Mesothelial cell of epicardium (in vitro differentiated cells): ENCODE measurements around the gene CPED1. TPM values are rescaled to one million over a fixed set of nuclear protein-coding genes. Genes with fewer than 3 reads are reported as not detected.
"Not testable (repeated sequence)": the region's sequence is repeated elsewhere in the genome, so short reads cannot be mapped to it uniquely, and the experiment has no call there.

Experiments
- DNase-seq, 2 experiments: peaks; one replicate each; pipeline ENCODE4 v3.0.0; 2021; ENCODE audit warnings: low spot score in 2 of 2; ENCODE audit not compliant: unreplicated experiment in 2 of 2
- H3K27ac Mint-ChIP-seq: 2 replicates; pipeline ENCODE4 v1.8.0; 2021; ENCODE audit warnings: mixed read lengths
- H3K27me3 Mint-ChIP-seq: 2 replicates; pipeline ENCODE4 v1.8.0; 2021; ENCODE audit warnings: low read depth, mixed read lengths
- H3K36me3 Mint-ChIP-seq: 2 replicates; pipeline ENCODE4 v1.8.0; 2021; ENCODE audit warnings: mixed read lengths
- H3K4me1 Mint-ChIP-seq: 2 replicates; pipeline ENCODE4 v1.8.0; 2021; ENCODE audit warnings: mixed read lengths
- H3K4me3 Mint-ChIP-seq: 2 replicates; pipeline ENCODE4 v1.8.0; 2021; ENCODE audit warnings: mild to moderate bottlenecking, moderate library complexity, mixed read lengths
- H3K9me3 Mint-ChIP-seq: 2 replicates; pipeline ENCODE4 v1.8.0; 2021; ENCODE audit warnings: mixed read lengths
- total RNA-seq: library from RNA; stranded (reverse); gene quantifications from 3 replicates; pipeline ENCODE4 v1.2.1, GENCODE V29; 2021
- TF ChIP-seq, protein P1 (sequence below): fragments of 200-600 bp; sonication (generic); IDR thresholded peaks from one replicate; pipeline ENCODE4 v1.5.0; 2021; ENCODE audit warnings: antibody characterized with exemption; ENCODE audit not compliant: unreplicated experiment

Gene CPED1
- total RNA-seq, 1 donor from 2014 or later: 25.6 TPM

DNA sequence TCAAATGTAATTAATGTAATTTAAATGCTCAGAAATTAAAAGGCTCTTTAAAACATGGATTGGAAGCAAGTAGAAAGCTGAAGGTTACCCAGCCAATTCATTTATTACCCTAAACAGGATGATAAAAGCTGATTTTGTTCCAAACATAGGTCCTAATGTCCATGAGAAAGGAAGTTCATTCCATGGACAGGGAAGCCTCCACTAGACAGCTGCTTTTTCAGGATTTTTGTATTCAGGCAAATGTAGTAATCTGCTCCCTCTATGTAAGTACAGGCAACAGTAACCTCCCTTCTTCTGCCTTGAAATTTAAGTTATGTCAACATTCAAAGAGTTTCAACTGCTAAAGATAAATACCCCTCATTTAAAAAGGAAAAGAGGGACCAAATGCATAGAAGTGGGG is 217.3 kb downstream of the CPED1 start:
- Mint-ChIP-seq H3K4me3 (no peak overlapping the region), H3K36me3 (no peaks in the 10 kb centered on the region), H3K27ac (no peak overlapping the region), H3K9me3 (peaks cover 4% of the 10 kb centered on the region), H3K27me3 (peaks cover 2% of the 10 kb centered on the region), H3K4me1 (peaks cover 4% of the 10 kb centered on the region)
- no peak for DNase-seq
- TF ChIP-seq, protein P1, sequence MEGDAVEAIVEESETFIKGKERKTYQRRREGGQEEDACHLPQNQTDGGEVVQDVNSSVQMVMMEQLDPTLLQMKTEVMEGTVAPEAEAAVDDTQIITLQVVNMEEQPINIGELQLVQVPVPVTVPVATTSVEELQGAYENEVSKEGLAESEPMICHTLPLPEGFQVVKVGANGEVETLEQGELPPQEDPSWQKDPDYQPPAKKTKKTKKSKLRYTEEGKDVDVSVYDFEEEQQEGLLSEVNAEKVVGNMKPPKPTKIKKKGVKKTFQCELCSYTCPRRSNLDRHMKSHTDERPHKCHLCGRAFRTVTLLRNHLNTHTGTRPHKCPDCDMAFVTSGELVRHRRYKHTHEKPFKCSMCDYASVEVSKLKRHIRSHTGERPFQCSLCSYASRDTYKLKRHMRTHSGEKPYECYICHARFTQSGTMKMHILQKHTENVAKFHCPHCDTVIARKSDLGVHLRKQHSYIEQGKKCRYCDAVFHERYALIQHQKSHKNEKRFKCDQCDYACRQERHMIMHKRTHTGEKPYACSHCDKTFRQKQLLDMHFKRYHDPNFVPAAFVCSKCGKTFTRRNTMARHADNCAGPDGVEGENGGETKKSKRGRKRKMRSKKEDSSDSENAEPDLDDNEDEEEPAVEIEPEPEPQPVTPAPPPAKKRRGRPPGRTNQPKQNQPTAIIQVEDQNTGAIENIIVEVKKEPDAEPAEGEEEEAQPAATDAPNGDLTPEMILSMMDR: no peak

DNA sequence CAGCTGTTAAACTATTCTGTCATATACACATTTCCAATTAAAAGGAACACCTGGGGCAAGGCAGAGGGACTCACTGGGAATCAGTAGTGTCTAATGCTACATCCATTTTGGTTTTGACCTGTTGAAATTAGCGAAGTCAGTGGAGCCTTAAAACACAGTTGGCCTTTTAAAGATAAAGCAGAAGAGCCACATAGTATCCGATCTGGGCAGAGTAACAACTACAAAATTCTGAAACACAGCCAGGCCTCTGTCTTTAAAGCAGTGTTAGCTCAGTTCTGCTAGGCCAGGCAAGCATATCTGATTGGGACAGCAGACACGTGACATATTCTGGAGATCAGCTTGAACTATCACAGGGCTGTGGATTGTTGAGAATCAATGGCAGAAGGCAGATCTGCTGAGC is 222.7 kb downstream of the CPED1 start:
- H3K4me3 Mint-ChIP-seq: no peak overlapping the region
- peaks cover 4% of the 10 kb centered on the region for H3K9me3 Mint-ChIP-seq
- no peak for DNase-seq
- no peaks in the 10 kb centered on the region for H3K36me3 Mint-ChIP-seq
- TF ChIP-seq, protein P1: no peak
- H3K27ac Mint-ChIP-seq: no peak overlapping the region
- no peaks in the 10 kb centered on the region for H3K4me1 Mint-ChIP-seq
- no peaks in the 10 kb centered on the region for H3K27me3 Mint-ChIP-seq

DNA sequence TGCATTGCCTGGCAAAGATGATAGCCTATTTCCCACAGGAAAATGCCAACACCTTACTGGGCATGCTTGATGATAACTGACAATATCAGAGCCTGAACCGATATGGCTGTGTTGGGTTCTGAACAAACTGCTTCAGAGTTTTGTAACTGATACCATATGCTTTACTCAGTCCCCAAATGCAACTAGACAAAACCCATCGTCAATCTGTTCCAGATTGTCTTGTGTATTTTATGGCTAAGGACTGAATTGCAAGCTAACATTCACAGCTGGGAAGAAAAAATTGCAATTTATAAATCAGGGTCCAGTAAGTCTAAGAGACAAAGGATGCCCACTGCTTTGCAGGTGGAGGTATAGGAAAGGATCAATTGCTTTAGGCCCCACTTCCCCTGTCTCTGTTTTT is 223.5 kb downstream of the CPED1 start:
- TF ChIP-seq, protein P1: no peak
- H3K9me3 Mint-ChIP-seq: peaks cover 4% of the 10 kb centered on the region
- DNase-seq: no peak
- no peak overlapping the region for H3K27ac Mint-ChIP-seq
- no peaks in the 10 kb centered on the region for H3K36me3 Mint-ChIP-seq
- no peaks in the 10 kb centered on the region for H3K27me3 Mint-ChIP-seq
- H3K4me3 Mint-ChIP-seq: no peak overlapping the region
- H3K4me1 Mint-ChIP-seq: no peaks in the 10 kb centered on the region

DNA sequence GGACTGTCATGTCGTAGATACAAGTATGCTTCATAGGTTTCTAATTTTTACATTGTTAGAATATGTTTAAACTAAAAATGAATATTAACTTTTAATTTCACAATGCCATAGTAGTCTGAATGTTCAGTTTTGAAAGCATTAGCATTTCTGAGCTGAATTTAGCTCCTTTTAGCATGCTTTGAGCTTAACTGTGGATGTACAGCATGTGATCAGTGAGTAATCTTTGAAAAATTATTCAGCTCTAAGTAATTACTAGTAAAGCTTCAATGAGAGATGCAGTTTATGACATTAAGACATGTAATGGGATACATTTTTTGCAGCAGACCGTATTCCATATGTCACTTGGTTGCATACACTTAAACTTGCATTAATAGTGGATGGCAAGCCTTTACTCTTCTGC is 226.1 kb downstream of the CPED1 start:
- no peak for DNase-seq
- Mint-ChIP-seq H3K4me1 (no peaks in the 10 kb centered on the region), H3K27me3 (no peaks in the 10 kb centered on the region), H3K9me3 (peaks cover 4% of the 10 kb centered on the region), H3K27ac (no peak overlapping the region), H3K4me3 (no peak overlapping the region), H3K36me3 (no peaks in the 10 kb centered on the region)
- TF ChIP-seq, protein P1: no peak

DNA sequence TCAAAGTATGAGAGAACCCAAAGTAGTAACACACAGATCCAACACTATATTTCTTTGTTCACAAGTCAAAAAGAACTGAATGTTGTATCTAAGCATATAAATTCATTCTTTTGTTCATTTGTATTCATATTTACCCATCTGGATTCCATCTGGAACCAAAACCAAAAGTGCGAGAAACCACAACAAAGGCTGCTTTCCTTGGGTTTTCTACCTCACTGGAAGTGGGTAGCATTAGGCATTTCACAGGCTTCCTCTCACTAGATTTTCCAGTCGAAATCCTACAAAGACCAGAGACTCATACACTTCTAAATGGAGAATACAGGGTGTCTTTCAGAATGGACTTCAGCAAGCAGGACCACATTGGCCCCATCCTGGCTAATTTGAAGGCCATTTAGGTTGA is 230.5 kb downstream of the CPED1 start:
- Mint-ChIP-seq H3K27me3 (no peaks in the 10 kb centered on the region), H3K9me3 (peaks cover 16% of the 10 kb centered on the region), H3K27ac (no peak overlapping the region), H3K4me3 (no peak overlapping the region), H3K4me1 (no peaks in the 10 kb centered on the region), H3K36me3 (peaks cover 8% of the 10 kb centered on the region)
- no peak for DNase-seq
- TF ChIP-seq, protein P1: no peak

DNA sequence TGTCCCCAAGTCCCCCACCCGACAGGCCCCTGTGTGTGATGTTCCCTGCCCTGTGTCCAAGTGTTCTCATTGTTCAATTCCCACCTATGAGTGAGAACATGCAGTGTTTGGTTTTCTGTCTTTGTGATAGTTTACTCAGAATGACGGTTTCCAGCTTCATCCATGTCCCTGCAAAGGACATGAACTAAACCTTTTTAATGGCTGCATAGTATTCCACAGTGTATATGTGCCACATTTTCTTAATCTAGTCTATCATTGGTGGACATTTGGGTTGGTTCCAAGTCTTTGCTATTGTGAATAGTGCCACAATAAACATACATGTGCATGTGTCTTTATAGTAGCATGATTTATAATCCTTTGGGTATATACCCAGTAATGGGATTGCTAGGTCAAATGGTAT is 232.6 kb downstream of the CPED1 start:
- not testable (repeated sequence) for DNase-seq, H3K27me3 Mint-ChIP-seq, H3K4me3 Mint-ChIP-seq, H3K4me1 Mint-ChIP-seq, H3K27ac Mint-ChIP-seq
- Mint-ChIP-seq H3K36me3 (peaks cover 10% of the 10 kb centered on the region), H3K9me3 (peaks cover 24% of the 10 kb centered on the region)
